SH-SY5Y (cell line): ENCODE data around the gene LRRC59.

ENCODE experiments used
- GATA2 ChIP-seq: IDR thresholded peaks from 2 replicates; pipeline ENCODE4 v1.6.1; 2011; ENCODE audit warnings: mild to moderate bottlenecking, low read depth, low read length
- GATA3 ChIP-seq: IDR thresholded peaks from 2 replicates; pipeline ENCODE4 v1.6.1; 2011; ENCODE audit warnings: low read depth, mild to moderate bottlenecking, low read length, moderate library complexity

Gene LRRC59

GRCh38 chr17:50397111-50397918 is at the start of gene LRRC59:
LRRC59 (minus strand) TSS chr17:50397523; CDS start chr17:50397317, 206 bp downstream.
- TF ChIP-seq GATA3 (no peak), GATA2 (no peak)

- TF ChIP-seq GATA3 (no peak), GATA2 (no peak)
These were observed 48.5 kb upstream of the LRRC59 start for GRCh38 chr17:50445730-50446325.

- TF ChIP-seq GATA2: no peak
- no peak for TF ChIP-seq GATA3
These were observed 47.8 kb upstream of the LRRC59 start for GRCh38 chr17:50444841-50445715.

DNA sequence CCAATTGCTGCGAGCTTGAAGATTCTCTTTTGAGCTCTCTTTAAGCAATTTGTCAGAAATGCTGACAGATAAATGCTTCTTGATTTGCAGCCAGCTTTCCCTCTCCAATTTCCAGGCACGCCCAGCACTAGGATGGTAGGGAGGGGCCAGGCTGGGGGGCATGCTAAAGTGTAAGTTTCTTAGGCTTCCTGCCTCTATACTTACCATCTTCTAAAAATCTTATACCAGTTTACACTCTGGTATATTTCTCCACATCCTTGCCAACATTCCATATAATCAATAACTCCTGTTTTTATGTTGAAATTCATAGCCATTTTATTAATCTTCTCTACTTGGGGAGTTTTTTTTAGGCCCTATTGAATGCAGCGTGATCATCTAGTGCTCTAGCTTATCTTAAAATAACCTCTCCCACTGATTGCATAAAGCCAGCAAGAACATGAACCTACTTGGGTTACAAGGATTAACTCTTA is 46.2 kb upstream of the LRRC59 start:
- TF ChIP-seq GATA3 (no peak), GATA2 (no peak)

GRCh38 chr17:50440838-50441829 is 43.8 kb upstream of the LRRC59 start:
- TF ChIP-seq GATA3: no peak
- no peak for TF ChIP-seq GATA2

DNA sequence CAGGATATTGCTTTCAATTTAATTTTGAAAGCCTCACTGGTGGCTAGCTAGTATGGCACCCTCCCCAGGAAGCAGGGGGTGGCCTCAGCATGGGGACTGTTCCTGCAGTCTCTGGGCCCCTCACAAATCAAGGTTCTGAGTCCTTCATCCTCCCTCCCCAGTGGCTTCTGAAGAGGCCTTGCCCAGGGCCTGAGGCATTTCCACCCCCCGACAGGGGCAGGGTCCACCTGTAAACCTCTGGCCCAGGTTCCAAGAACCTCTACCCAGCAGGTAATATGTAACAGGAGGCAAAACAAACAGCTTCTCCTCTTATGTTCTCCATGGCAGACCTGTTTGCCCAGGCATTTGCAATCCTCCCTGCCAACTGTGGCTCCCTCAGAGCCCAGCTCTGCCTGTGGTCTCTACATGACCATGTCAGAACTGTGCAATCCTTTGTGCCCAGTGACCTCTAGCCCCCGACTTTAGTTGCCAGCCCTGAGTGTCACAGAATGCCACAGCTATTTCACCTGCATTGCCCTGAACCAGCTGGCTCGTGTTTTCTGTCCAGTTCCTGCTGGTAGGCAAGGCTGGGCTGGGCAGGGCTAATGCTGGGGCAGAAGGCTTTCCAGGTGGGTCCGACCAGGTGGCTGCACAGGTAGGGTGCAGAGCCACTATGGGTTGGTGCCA is 43.0 kb upstream of the LRRC59 start:
- TF ChIP-seq GATA2 (no peak), GATA3 (no peak)

DNA sequence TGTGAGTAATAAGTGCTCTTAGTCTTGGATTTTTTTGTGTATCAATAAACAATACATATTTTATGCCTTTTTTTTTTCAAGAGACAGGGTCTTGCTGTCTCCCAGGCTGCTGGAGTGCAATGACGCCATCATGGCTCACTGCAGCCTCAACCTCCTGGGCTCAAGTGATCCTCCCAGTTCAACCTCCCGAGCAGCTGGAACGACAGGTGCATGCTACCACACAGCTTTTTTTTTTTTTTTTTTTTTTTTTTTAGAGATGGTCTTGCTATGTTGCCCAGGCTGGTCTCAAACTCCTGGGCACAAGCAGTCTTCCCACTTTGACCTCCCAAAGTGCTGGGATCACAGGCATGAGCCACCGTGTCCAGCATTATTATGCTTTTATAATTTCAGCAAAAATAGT is 41.7 kb upstream of the LRRC59 start:
- TF ChIP-seq GATA2: no peak
- TF ChIP-seq GATA3: no peak

DNA sequence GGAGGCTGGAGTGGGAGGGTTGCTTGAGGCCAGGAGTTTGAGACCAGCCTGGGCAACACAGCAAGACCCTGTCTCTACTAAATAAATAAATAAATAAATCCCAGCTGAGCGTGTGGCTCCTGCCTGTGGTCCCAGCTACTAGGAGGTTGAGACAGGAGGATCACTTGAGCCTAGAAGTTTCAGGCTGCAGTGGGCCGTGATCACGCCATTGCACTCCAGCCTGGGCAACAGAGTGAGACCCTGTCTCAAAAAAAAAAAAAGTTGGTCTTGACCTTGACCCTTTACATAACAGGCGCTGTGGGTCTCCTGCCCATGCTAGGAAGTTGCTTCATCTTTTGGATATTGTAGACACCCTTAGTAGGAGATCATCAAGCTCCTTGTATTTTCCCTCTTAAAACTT is 40.1 kb upstream of the LRRC59 start:
- TF ChIP-seq GATA3 (no peak), GATA2 (no peak)

- TF ChIP-seq GATA3 (no peak), GATA2 (no peak)
These were observed 34.9 kb upstream of the LRRC59 start for GRCh38 chr17:50432125-50432762.

- TF ChIP-seq GATA2 (no peak), GATA3 (no peak)
These were observed 33.7 kb upstream of the LRRC59 start for GRCh38 chr17:50430821-50431618.

DNA sequence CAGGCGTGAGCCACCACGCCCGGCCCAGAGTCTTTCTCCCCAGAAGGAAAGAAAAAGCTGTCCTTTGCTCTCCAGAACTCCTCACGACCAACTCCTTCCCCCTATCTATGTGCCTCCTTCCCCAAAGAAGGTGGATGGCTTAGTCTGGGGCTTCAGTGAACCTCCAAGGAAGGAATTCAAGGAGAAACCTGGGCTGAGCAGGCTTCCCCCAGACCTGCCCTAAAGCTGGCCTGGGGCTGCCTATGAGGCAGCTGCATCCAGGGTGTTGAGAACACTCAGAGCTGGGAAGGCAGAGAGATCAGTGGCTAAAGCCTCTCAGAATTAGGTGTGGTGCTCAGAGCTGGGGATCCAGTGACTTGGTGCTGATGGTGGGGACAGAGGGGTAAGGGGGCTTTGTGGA is 32.5 kb upstream of the LRRC59 start:
- no peak for TF ChIP-seq GATA3
- TF ChIP-seq GATA2: no peak
